ENCODE measurements around the gene VPS26C.

DNA sequence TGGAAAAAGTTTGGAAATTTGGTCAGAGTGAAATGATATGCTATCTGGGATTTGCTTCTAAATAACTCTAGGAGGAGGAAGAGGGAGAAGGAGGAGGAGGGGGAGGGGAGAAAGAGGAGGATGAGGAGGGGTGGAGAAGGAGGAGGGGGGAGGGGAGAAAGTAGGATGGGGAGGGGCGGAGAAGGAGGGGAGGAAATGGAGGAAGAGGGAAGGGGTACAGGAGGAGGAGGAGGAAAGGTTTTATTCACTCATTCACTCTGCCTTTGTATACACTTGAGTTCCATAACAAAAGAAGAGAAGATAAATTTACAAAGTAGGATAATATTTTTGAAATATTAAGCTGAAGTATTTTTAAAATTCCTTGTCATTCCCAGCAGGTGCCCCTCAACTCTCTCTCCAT, 6.3 kb upstream of the VPS26C start:
- no peak for TF ChIP-seq POLR2A (IDR thresholded peaks at IDR 0.05; ENCODE audit: low read depth, low read length)
- TF ChIP-seq TAF1 (IDR thresholded peaks at IDR 0.05; ENCODE audit: borderline replicate concordance, low read depth, low read length), result no peak

Measured in GM12892 (cell line).